ENCODE data around the gene KIAA0930.

The KIAA0930 gene

DNA sequence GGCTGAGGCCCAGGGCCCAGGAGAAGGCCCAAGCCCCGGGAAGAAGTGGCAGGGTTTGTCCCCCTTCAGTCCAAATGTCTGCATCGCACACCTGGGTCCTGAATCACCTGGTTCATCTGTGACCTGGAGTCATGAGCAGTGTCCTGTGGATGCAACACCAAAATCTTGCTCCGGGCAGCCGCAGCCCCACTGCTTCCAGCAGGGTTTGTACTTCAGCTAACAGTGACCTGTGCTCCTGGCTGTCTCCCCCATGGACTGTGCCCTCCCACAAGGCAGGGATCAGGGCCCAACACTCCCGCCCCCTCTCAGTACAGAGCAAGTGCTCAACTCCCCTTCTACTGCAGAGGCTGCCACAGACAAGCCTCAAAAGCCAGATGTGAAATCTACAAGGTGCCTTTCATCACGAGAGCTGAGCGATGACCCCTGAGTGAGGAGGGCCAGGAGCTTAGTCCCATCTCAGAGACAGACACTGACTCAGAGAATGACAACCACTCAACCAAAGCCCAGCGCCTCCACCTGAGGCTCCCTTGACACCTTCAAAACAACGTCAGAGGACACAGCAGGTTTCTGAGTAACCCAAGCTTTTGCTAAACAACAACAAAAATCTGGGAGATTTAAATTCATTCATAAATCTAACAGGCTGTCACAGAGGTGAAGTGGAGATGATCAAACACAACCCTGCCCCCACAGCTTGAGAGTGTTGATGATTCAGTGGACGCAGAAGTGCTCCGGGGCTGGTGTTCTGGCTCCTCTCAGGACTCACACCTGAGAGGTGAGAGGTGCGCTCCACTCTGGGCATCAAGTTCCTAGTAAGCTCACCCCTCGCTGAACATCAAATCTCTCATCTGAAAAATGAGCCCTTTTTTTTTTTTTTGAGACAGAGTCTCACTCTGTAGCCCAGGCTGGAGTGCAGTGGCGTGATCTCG, 3.4 kb downstream of the KIAA0930 start:
- DNase-seq (ENCODE audit: low spot score): no peak

DNA sequence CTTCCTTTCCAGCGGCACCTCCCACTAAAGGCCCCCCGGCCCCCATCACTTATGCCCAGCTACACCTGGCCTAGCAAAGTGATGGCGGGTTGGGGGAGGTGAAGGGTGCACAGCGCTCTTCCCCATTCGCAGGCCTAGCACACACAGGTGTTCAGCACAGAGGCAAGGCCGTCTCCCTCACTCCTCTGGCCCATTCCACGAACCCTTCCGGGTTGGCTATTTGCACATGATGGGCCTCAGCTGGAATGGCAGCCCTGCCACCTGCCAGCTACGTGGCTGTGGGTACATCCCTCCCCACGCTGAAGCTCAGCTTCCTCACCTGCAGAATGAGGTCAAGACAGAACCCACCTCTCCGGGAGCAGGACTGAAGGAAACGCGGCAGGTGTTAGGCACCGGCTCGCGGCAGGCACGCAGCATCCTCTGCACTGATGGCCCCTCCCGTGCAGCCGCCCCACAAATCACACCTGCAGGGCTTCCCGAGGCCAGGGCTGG, 4.8 kb downstream of the KIAA0930 start:
- no peak for DNase-seq (ENCODE audit: low spot score)

DNA sequence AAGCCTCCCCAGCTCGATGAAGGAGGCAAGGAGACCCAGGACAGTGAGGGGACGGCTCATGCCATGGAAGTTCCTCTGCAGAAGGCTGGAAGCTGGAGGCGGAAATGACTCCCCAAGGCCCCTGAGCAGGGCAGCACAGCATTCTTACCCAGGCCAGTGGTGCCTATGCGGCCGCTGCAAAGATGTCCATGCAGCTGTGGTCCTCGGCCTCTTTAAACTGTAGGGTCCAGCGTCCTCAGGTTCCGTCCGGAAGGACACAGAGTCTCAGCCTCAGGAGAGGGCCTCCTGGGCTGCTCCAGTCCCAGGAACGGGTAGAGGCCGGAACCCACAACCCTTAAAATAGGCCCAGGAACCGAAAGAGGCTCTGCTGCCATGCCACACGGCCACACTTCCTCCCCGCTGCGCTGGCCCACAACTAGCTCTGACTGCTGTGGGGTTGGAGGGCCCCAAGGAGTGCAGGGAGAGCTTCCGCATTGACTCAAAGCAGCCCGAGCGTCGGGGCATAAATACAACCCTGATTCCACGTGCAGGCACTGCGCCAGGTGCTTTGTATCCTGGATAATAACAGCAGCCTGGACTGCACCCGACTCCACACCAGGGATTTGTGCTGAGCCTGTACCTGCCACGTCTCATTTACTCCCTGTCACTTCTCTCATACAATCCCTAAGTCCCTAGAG, 5.5 kb downstream of the KIAA0930 start:
- no peak for DNase-seq (ENCODE audit: low spot score)

DNA sequence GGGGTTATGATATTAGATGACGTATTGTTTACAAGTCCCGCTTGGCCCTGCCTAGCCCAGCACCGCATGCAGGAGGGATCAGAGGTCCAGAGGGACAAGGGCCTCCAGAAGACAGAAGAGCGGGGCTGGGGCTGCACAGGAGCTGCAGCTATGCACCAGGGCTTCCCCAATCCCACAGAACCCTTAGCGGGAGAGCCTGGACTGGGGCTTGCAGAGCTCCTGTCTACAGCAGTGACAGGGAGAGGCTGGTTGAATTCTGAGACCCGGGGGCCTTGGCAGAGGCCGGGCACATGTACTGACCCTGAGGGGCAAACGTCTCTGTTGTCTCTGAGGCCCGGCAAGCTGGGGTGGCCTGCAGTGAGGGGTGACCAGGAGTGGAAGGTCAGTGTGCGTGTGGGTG, 6.9 kb downstream of the KIAA0930 start:
- no peak for DNase-seq (ENCODE audit: low spot score)

DNA sequence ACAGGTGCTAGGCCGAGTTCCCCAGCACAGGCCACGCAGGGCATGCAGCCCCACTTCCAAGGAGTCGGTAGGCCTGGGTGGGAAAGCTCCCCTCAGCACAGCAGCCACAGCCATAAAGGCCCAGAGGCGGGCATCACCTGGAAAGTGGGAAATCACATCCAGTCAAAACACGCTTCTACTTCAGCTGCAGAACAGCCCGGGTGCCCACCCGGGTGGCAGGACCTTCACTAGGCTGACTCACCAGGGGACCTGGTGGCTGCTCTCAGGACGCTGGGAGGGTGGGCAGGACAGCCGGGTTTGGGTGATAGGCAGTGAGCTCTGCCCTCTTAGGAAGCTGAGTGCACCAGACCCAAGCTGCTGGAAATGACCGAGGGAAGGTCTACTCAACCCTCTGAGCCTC, 7.3 kb downstream of the KIAA0930 start:
- no peak for DNase-seq (ENCODE audit: low spot score)

DNA sequence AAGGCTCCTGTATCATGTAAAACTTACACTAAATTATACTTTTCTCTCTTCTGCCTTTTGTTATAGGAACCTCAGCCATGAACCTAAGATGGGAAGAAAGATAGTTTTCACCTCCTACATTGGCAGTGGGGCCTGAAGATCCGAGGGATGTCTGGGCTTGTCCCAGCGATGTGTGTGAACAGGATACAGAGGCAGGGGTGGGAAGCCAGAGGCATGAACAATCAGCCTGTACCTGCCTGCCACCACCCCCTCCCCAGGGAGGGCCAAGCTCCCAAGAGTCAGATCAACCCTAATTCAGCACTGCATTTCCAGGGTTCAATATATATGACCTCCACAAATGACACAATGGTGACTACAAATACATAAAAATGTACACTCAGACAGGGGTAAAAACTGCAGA, 9.4 kb downstream of the KIAA0930 start:
- no peak for DNase-seq (ENCODE audit: low spot score)

DNA sequence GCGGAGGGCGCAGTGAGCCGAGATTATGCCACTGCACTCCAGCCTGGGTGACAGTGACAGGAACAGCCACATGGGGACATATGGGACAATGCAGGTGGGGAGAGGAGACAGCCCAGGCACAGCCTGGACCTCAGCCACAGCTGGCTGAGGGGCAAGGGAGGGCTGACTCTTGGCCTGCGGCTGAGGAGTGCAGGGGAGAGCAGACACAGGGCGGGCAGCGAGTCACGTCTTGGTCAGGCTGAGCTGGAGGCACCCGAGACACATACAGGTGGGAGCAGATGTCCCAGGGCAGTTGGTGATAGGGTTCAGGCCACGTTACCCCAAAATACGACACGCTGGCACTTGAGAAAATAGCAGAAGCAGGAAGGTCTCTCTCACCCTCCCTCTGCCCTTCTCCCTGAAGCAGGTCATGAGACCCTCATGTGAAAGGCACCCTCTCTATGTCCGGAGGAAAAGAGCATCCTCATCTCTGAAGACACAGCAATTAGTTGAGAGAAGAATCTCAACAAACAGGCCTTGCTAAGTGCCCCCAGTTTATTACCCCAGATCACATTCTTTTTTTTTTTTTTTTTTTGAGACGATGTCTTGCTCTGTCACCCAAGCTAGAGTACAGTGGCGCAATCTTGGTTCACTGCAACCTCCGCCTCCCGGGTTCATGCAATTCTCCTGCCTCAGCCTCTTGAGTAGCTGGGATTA, 10.5 kb downstream of the KIAA0930 start:
- no peak for DNase-seq (ENCODE audit: low spot score)

DNA sequence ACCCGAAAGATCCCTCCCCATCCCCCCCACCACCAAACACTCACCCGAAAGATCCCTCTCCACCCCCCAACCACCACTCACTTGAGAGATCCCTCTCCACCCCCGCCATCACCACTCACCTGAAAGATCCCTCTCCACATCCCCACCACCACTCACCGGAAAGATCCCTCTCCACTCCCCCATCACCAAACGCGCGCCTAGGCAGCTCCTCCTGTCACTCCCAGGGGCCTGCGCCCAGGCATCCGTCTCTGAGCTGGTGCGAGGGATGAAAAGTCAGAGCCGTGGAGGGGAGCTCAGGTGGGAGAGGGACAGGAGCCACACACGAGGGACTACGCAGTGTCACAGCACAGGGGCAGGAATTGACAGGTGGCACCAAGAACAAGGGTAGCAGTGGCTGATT, 11.5 kb downstream of the KIAA0930 start:
- no peak for DNase-seq (ENCODE audit: low spot score)

DNA sequence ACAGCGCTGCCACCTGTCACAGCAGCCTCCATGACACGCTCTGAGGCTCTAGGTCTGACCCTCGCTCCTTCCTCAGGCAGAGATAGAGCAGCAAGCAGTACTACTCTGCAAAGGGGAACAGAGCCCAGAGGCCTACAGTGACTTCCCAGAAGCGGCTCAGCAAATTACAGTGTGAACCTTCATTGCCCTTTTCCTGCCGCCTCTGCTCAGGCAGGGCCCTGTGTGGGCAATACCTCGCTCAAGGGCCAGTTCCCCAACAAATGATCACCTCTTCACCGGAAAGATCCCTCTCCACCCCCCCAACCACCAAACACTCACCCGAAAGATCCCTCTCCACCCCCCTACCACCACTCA, 12.3 kb downstream of the KIAA0930 start:
- no peak for DNase-seq (ENCODE audit: low spot score)

DNA sequence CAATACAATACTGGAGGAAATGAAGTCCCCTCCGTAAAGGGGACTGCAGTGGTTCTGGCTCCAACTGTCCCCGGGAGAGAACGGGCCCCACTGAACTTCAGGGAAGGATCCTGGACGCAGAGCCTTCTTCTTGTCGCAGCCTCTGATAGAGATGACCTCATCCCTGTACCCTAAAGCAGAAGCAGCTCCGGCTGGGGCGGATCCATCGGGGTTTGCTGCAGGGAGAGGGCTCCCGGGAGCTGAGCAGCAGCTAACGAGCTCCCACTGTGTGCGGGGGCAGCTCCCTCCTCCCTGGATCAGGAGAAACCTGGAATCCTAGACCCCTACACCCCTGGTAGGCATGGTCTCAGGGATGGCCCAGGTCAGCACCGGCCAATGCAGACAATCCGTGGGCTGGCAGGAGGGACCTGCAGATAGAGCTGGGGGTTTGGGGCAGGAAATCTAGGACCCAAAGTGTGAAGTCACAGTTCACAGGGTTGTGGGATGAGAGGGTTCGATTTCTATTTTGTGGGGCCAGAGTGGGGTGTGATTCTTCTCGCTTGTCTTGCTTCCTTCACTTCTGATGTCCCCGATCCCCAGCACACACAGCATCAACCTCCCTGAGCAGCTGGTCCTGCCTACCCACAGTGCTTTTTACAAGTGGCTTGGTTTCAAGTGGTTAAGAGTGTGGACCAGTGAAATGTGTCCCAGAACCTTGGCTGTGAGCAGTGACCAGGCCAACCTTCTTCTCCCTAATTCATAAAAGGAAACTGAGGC, 12.9 kb downstream of the KIAA0930 start:
- DNase-seq (ENCODE audit: low spot score): no peak

DNA sequence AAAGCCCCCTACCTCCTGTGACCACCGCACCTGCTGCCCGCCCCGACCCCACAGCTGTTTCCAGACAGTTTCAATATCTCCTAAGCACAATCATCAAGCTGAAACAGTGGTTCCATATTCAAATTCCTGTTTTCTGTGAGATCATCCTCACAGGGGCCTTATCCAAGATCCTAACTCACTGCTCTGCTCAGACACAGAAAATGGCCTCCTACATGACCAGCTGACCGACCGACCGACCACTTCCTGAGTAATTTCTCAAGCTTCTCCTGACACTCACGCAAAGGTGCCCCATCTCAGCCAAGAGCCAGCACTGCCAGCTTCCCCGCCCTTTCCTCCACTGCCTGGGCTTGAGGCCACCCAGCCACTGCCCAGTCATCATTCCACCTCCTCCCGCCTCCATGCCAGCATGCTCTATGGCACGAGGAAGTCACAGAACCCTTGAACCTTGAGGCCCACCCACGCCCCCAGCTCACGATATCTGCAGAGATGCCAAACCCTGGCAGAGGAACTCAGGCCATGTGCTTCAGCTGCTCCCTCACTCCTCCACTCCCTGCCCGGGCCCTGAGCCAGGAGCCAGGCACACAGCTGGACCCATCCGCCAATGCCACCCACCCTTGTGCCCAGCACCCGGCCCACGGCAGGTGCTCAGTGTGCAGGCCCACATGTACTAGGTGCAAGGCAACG, 14.0 kb downstream of the KIAA0930 start:
- no peak for DNase-seq (ENCODE audit: low spot score)

DNA sequence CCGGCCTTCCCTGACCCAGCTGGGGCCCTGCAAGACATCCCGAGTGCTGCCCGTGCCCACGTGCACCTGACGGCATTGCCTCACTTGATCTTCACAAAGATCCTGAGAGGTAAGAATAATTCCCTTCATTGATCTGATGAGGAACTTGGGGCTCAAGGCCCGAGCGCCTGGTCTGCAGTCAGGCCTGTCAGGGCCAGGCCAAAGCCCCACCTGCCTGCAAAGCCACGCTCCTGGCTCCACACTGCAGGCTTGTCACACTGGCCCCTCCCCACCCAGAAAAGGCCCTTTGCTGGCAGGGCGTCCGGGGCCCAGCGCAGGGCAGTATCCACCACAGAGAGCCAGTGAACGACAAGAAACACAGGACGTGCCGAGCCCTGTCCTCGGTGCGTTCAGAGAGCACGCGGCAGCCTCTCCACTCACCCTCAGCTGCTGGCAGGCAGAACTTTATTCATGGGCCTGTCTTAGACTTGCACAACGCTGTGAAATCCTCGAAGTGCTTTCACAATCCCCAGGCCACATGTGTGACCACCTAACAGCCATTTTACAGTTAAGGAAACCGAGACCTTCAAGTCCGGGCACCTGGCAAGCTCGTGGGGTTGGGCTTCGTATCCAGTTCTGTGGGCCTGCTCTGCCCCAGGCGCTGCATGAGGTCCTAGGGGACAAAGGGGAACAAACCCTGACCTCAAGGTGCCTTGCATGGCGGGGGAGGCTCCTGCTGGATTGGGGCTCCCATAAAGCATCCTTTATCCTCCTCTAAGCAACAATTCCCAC, 14.8 kb downstream of the KIAA0930 start:
- no peak for DNase-seq (ENCODE audit: low spot score)

DNA sequence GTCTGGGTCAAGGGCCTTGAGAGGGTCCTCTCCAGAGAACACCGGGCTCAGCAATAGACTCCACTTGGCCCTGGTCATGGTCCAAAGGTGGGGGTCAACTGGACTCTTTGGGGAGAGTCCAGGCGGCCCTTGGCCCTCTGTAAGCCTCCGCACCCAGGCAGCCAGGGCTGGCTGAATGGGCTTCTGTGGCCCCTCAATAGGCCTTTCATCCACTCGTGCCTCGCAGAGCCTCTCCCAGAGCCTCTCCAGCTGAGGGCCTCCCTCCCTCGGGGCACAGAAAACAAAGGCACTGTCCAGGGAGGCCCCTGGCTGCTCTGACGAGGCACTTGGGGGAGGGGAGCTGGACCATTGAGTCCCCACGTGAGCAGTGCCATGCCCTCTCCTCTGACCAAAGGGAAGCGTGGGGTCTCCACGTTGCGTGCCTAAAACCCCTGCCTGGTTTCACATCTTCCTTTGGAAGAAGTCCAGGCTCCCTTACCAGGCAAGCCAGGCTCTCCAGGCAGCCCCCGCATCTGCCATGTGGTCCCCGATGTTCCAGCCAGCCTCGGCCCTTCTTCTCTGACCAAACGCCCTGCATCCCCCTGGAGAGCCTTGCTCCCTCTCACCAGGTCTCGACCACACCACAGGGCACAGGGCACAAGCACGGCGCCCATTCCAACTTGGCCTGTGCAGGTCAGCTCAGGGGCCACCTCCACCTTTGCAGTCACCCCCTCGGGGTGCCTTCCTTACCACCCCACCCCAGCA, 15.5 kb downstream of the KIAA0930 start:
- no peak for DNase-seq (ENCODE audit: low spot score)

DNA sequence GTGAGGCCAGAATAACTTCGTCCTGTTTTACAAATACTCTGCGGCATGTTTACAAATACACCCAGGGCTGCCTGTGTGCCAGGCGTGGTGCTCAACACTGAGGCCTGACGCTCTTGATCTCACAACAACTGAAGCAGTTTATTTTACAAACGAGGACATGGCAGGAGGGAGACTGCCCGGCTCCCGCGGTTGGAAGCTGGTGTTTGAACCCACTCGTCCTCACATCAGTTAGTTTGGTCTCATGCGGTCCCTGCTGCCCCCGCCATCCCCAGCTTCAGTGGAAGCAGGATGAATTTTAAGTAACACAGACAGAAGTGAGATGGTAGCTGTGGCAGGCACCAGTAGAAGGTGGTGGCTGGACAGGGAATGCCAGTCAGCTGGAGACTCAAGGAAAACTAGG, 16.4 kb downstream of the KIAA0930 start:
- no peak for DNase-seq (ENCODE audit: low spot score)

DNA sequence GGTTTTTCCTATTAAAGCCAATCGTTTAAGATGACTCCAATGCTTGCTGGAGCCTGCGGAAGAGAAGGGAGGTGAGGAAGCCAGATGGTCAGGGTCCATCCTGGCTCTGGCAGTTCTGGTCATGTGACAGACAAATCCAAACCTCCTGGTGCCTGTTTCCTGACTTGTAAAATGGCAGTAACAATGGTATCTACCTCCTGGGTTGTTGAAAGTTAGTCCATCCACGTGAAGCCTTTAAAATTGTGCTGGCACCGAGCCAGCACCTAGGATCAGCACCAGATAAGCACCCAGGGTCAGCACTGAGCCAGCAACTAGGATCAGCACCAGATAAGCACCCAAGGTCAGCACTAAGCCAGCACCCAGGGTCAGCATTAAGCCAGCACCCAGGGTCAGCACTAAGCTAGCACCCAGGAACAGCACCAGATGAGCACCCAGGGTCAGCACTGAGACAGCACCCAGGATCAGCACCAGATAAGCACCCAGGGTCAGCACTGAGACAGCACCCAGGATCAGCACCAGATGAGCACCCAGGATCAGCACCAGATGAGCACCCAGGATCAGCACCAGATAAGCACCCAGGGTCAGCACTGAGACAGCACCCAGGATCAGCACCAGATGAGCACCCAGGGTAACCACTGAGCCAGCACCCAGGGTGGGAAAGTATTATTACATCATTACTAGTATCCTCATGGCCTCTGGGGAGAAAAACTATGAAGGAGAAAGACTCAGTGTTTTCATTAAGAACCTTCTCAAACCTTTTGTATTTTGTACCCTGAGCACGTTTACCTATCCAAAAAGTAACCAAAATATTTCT, 17.2 kb downstream of the KIAA0930 start:
- peak; percentile 44 for DNase-seq (ENCODE audit: low spot score)

DNA sequence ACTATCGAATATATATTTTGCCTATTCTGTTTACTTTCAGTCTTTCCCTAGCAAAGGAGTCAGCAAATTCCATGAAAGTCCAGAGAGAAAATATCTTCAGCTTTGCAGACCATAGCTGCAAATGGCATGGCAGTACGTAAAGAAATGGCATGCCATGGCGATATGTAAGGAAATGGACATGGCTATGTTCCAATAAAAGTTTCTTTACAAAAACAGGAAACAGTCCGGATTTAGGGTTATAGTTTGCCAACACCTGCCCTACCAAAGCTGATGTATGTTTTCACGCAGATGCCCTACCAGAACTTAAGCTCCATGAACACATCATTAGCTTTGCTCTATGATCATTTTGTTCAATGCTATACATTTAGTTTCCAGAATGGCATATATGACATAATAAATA, 19.5 kb downstream of the KIAA0930 start:
- no peak for DNase-seq (ENCODE audit: low spot score)

DNA sequence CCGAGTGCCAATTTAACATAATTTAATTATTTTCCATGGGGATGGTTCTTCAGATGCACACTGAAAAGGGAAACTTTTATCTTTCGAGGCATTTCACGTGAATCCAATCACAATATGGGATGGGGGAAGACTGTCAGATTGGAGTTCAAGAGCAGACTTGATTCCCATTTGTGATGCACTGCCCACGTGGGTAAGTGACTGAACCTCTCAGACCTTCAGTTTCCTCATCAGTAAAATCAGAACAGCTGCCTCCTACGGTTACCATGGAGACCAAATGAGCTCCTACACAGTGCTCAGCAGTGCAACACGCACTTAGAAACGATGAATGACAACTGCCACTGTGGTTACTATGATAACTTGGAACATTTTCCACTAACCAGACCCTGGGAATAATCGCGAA, 21.7 kb downstream of the KIAA0930 start:
- no peak for DNase-seq (ENCODE audit: low spot score)

DNA sequence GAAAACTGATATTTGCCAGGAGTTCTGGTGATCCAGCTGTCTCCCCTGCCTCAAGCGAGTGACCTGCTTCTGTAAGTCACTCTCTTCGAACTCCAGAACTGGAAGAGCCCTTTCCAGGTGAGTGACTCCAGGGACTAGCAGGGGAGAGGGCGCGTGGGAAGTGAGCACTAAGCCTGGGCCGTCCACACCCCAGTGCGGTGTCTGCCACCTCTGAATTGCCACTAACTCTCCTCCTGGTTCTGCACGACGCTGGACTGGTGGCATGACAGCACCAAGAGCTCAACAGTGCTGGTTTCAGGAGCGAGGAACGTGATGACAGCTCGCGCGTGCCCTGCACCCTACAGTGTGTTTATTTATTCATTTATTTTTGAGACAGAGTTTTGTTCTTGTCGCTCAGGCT, 22.9 kb downstream of the KIAA0930 start:
- no peak for DNase-seq (ENCODE audit: low spot score)

DNA sequence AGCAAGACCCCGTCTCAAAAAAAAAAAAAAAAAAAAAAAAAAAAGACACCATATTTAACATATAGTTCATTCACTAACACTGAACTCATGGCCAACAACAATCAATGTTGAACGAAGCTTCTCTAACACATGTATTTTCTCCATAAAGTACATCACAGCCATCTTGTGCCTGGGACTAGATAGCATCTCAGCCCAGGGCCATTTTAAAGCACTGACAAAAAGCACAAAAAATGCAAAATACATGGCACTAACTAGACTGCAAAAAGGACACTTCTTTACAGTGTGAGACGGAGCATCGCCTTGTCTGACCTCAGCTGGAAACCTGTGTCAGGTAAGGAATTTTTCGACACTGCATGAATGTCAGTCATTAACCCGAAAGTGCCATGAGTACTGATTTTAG, 23.3 kb downstream of the KIAA0930 start:
- no peak for DNase-seq (ENCODE audit: low spot score)

Measured in hematopoietic multipotent progenitor cell treated with erythropoietin and hydrocortisone succinate and interleukin-3 and kit ligand, for 17 days (in vitro differentiated cells).